ENCODE results near the gene SPACA9.

The SPACA9 gene

GRCh38 chr9:132878695-132879456 is at the start of gene SPACA9:
Gene SPACA9 (plus strand): TSS chr9:132878898. CDS start chr9:132883948, 5,050 bp downstream.
- DNase-seq = peak; percentile 40

GRCh38 chr9:132832171-132832881 is 46.4 kb upstream of the SPACA9 start:
- no peak for DNase-seq

GRCh38 chr9:132833550-132834121 is 45.1 kb upstream of the SPACA9 start:
- DNase-seq = no peak

GRCh38 chr9:132834343-132834742 is 44.4 kb upstream of the SPACA9 start:
- no peak for DNase-seq

- no peak for DNase-seq
Observed at GRCh38 chr9:132837501-132838286, 41.0 kb upstream of the SPACA9 start.

- no peak for DNase-seq
Observed at GRCh38 chr9:132838291-132838690, 40.4 kb upstream of the SPACA9 start.

- DNase-seq = no peak
Observed at GRCh38 chr9:132840980-132841379, 37.7 kb upstream of the SPACA9 start.

GRCh38 chr9:132842124-132843044 is 36.3 kb upstream of the SPACA9 start:
- no peak for DNase-seq

GRCh38 chr9:132846109-132846917 is 32.4 kb upstream of the SPACA9 start:
- DNase-seq = no peak

- no peak for DNase-seq
Observed at GRCh38 chr9:132846918-132847515, 31.7 kb upstream of the SPACA9 start.

GRCh38 chr9:132849185-132849706 is 29.5 kb upstream of the SPACA9 start:
- no peak for DNase-seq

- no peak for DNase-seq
Observed at GRCh38 chr9:132853482-132853881, 25.2 kb upstream of the SPACA9 start.

GRCh38 chr9:132854832-132855231 is 23.9 kb upstream of the SPACA9 start:
- no peak for DNase-seq

GRCh38 chr9:132855904-132856303 is 22.8 kb upstream of the SPACA9 start:
- DNase-seq = no peak

- DNase-seq = no peak
Observed at GRCh38 chr9:132857031-132857430, 21.7 kb upstream of the SPACA9 start.

GRCh38 chr9:132857616-132858342 is 20.9 kb upstream of the SPACA9 start:
- DNase-seq = no peak

- DNase-seq = no peak
Observed at GRCh38 chr9:132858751-132859150, 19.9 kb upstream of the SPACA9 start.

- DNase-seq = no peak
Observed at GRCh38 chr9:132861666-132862065, 17.0 kb upstream of the SPACA9 start.

- DNase-seq = no peak
Observed at GRCh38 chr9:132862533-132862932, 16.2 kb upstream of the SPACA9 start.

- no peak for DNase-seq
Observed at GRCh38 chr9:132863096-132863495, 15.6 kb upstream of the SPACA9 start.

All from CD4-positive, alpha-beta T cell treated with Interleukin-21 for 1 hour (primary cell).